ENCODE results near the gene NUP107. TPM values are rescaled to one million over a fixed set of nuclear protein-coding genes. Genes with fewer than 3 reads are reported as not detected.

NUP107 gene
- total RNA-seq, 1 donor from 2014 or later = 37.9 TPM

Other genes starting within 250 kb of the NUP107 start
- 198 TPM for gene RAP1B, start 76.1 kb upstream of the NUP107 start, total RNA-seq
- gene SLC35E3, start 59.2 kb downstream of the NUP107 start, total RNA-seq = 13.4 TPM
- 140 TPM for gene MDM2, start 121.2 kb downstream of the NUP107 start, total RNA-seq
- gene CPM, start 246.2 kb downstream of the NUP107 start, total RNA-seq = 35.4 TPM

All from ureter (tissue), 1 donor.